Naive B cell (primary cell): Measurements from ENCODE around the gene NHSL1. TPM values are rescaled to one million over a fixed set of nuclear protein-coding genes. Genes with fewer than 3 reads are reported as not detected.

Source experiments
- ATAC-seq, 2 donors: fragments of 150-1000 bp; cut with Tn5 transposase; 2 replicates each; pipeline ENCODE4 v1.10.0; 2021; ENCODE audit warnings: low read depth in 2 of 2, mild to moderate bottlenecking in 2 of 2, moderate library complexity in 2 of 2
- DNase-seq: peaks from one replicate; pipeline ENCODE4 v3.0.0; 2022
- H3K27ac Mint-ChIP-seq, 6 donors: one replicate each; pipeline ENCODE4 v1.8.0; 2020 to 2022; ENCODE audit warnings: mild to moderate bottlenecking in 6 of 6, mixed read lengths in 6 of 6, moderate library complexity in 5 of 6, inconsistent platforms in 2 of 6
- H3K27me3 Mint-ChIP-seq, 3 donors: one replicate each; pipeline ENCODE4 v1.8.0; 2021 to 2022; ENCODE audit warnings: mixed read lengths in 3 of 3, mild to moderate bottlenecking in 1 of 3
- H3K36me3 Mint-ChIP-seq, 2 donors: one replicate each; pipeline ENCODE4 v1.8.0; 2020 to 2022; ENCODE audit warnings: mixed read lengths in 2 of 2, inconsistent platforms in 1 of 2, mild to moderate bottlenecking in 1 of 2
- H3K4me1 Mint-ChIP-seq, 3 donors: one replicate each; pipeline ENCODE4 v1.8.0; 2020 to 2022; ENCODE audit warnings: mixed read lengths in 3 of 3, inconsistent platforms in 1 of 3, mild to moderate bottlenecking in 1 of 3, moderate library complexity in 1 of 3
- H3K4me3 Mint-ChIP-seq, 8 donors: one replicate each; pipeline ENCODE4 v1.8.0; 2020 to 2022; ENCODE audit warnings: mild to moderate bottlenecking in 8 of 8, mixed read lengths in 8 of 8, moderate library complexity in 8 of 8, inconsistent platforms in 2 of 8
- H3K9me3 Mint-ChIP-seq, 7 donors: one replicate each; pipeline ENCODE4 v1.8.0; 2020 to 2022; ENCODE audit warnings: mixed read lengths in 7 of 7, mild to moderate bottlenecking in 5 of 7, inconsistent platforms in 2 of 7, moderate library complexity in 1 of 7
- polyA plus RNA-seq, 6 donors: library from polyadenylated mRNA; unstranded; fragments of 300-500 nt; fragmentation: Illumina TruSeq; gene quantifications; one replicate each; pipeline ENCODE4 v1.2.3, GENCODE V29; 2021; ENCODE audit warnings: low read depth in 6 of 6

Gene NHSL1
- polyA plus RNA-seq, 6 donors from 2014 or later, result 0.04 TPM; not detected in 5

- Mint-ChIP-seq H3K36me3 (peaks cover 33 to 37% of the 10 kb centered on the region in 2 donors), H3K27me3 (no peaks in the 10 kb centered on the region), H3K4me1 (no peaks in the 10 kb centered on the region), H3K27ac (no peak overlapping the region), H3K4me3 (no peak overlapping the region), H3K9me3 (peaks cover 0 to 4% (median 0%) of the 10 kb centered on the region in 7 donors)
- DNase-seq, result no peak
- ATAC-seq, result no peak
These were observed 79.5 kb downstream of the NHSL1 start for GRCh38 chr6:138419766-138420165.

GRCh38 chr6:138418118-138418742, 81.1 kb downstream of the NHSL1 start:
- Mint-ChIP-seq H3K4me3 (no peak overlapping the region), H3K27ac (peak overlapping the region in 1 of 6 donors; percentile 53), H3K9me3 (peaks cover 0 to 4% (median 0%) of the 10 kb centered on the region in 7 donors), H3K27me3 (no peaks in the 10 kb centered on the region), H3K36me3 (peaks cover 40 to 47% of the 10 kb centered on the region in 2 donors), H3K4me1 (no peaks in the 10 kb centered on the region)
- DNase-seq (no peak), ATAC-seq (no peak)

- Mint-ChIP-seq H3K36me3 (peaks cover 44 to 49% of the 10 kb centered on the region in 2 donors), H3K27me3 (no peaks in the 10 kb centered on the region)
- no peak for ATAC-seq
These were observed 81.7 kb downstream of the NHSL1 start for GRCh38 chr6:138417493-138418117.

GRCh38 chr6:138416206-138416605, 83.1 kb downstream of the NHSL1 start:
- H3K27me3 Mint-ChIP-seq, result no peaks in the 10 kb centered on the region
- H3K36me3 Mint-ChIP-seq, result peaks cover 48 to 57% of the 10 kb centered on the region in 2 donors
- DNase-seq (no peak), ATAC-seq (no peak)
- no peak overlapping the region for H3K27ac Mint-ChIP-seq
- no peak overlapping the region for H3K4me3 Mint-ChIP-seq
- no peaks in the 10 kb centered on the region for H3K4me1 Mint-ChIP-seq
- peaks cover 0 to 4% (median 0%) of the 10 kb centered on the region in 7 donors for H3K9me3 Mint-ChIP-seq

More at GRCh38 chr6:138417493-138418117, 81.7 kb downstream of the NHSL1 start:
- peaks cover 0 to 4% (median 0%) of the 10 kb centered on the region in 7 donors for H3K9me3 Mint-ChIP-seq
- DNase-seq, result no peak
- H3K27ac Mint-ChIP-seq, result peak overlapping the region in 1 of 6 donors; percentile 80
- H3K4me1 Mint-ChIP-seq, result no peaks in the 10 kb centered on the region
- no peak overlapping the region for H3K4me3 Mint-ChIP-seq

GRCh38 chr6:138415125-138415524, 84.2 kb downstream of the NHSL1 start:
- H3K9me3 Mint-ChIP-seq, result peaks cover 0 to 4% (median 0%) of the 10 kb centered on the region in 7 donors
- no peak overlapping the region for H3K27ac Mint-ChIP-seq
- ATAC-seq, result no peak
- H3K4me1 Mint-ChIP-seq, result no peaks in the 10 kb centered on the region
- peaks cover 49 to 62% of the 10 kb centered on the region in 2 donors for H3K36me3 Mint-ChIP-seq
- no peaks in the 10 kb centered on the region for H3K27me3 Mint-ChIP-seq
- H3K4me3 Mint-ChIP-seq, result no peak overlapping the region
- no peak for DNase-seq

- no peak overlapping the region for H3K4me3 Mint-ChIP-seq
- DNase-seq, result no peak
- ATAC-seq, result no peak
These were observed 88.1 kb downstream of the NHSL1 start for GRCh38 chr6:138410972-138411880.

GRCh38 chr6:138410048-138410735, 89.1 kb downstream of the NHSL1 start:
- no peaks in the 10 kb centered on the region for H3K9me3 Mint-ChIP-seq
- H3K4me3 Mint-ChIP-seq, result no peak overlapping the region
- no peaks in the 10 kb centered on the region for H3K27me3 Mint-ChIP-seq
- H3K27ac Mint-ChIP-seq, result peak overlapping the region in 1 of 6 donors; percentile 44
- DNase-seq (no peak), ATAC-seq (no peak)
- H3K4me1 Mint-ChIP-seq, result peaks cover 4 to 18% (median 9%) of the 10 kb centered on the region in 3 donors
- H3K36me3 Mint-ChIP-seq, result peaks cover 32 to 52% of the 10 kb centered on the region in 2 donors

More at GRCh38 chr6:138410972-138411880, 88.1 kb downstream of the NHSL1 start:
- Mint-ChIP-seq H3K36me3 (peaks cover 39 to 57% of the 10 kb centered on the region in 2 donors), H3K27ac (peak overlapping the region in 1 of 6 donors; percentile 16), H3K9me3 (no peaks in the 10 kb centered on the region), H3K27me3 (no peaks in the 10 kb centered on the region), H3K4me1 (peaks cover 0 to 12% (median 7%) of the 10 kb centered on the region in 3 donors)

- ATAC-seq (no peak), DNase-seq (no peak)
- peaks cover 16 to 27% (median 22%) of the 10 kb centered on the region in 3 donors for H3K4me1 Mint-ChIP-seq
- H3K9me3 Mint-ChIP-seq, result no peaks in the 10 kb centered on the region
- H3K27ac Mint-ChIP-seq, result peak overlapping the region in 2 of 6 donors; percentile 46 to 77
- H3K4me3 Mint-ChIP-seq, result peak overlapping the region in 3 of 8 donors; percentile 29 to 88 (median 64)
- no peaks in the 10 kb centered on the region for H3K27me3 Mint-ChIP-seq
- H3K36me3 Mint-ChIP-seq, result peaks cover 18 to 33% of the 10 kb centered on the region in 2 donors
These were observed 92.9 kb downstream of the NHSL1 start for GRCh38 chr6:138406443-138406842.

- DNase-seq, result no peak
- H3K4me3 Mint-ChIP-seq, result peak overlapping the region in 5 of 8 donors; percentile 16 to 96 (median 89)
- peaks cover 14 to 28% of the 10 kb centered on the region in 2 donors for H3K36me3 Mint-ChIP-seq
- H3K27me3 Mint-ChIP-seq, result no peaks in the 10 kb centered on the region
- no peak for ATAC-seq
- H3K27ac Mint-ChIP-seq, result peak overlapping the region in 4 of 6 donors; percentile 59 to 91 (median 80)
- no peaks in the 10 kb centered on the region for H3K9me3 Mint-ChIP-seq
- peaks cover 17 to 27% (median 27%) of the 10 kb centered on the region in 3 donors for H3K4me1 Mint-ChIP-seq
These were observed 93.4 kb downstream of the NHSL1 start for GRCh38 chr6:138405816-138406413.

- DNase-seq (peak; percentile 39), ATAC-seq (peak; percentile 21 to 22)
- H3K9me3 Mint-ChIP-seq, result no peaks in the 10 kb centered on the region
- no peaks in the 10 kb centered on the region for H3K27me3 Mint-ChIP-seq
- peak overlapping the region; percentile 49 to 91 (median 88) for H3K27ac Mint-ChIP-seq
- H3K36me3 Mint-ChIP-seq, result peaks cover 11 to 23% of the 10 kb centered on the region in 2 donors
- H3K4me1 Mint-ChIP-seq, result peaks cover 26 to 30% (median 28%) of the 10 kb centered on the region in 3 donors
- H3K4me3 Mint-ChIP-seq, result peak overlapping the region; percentile 83 to 96 (median 90)
These were observed 94.5 kb downstream of the NHSL1 start for GRCh38 chr6:138404666-138405337.

GRCh38 chr6:138403801-138404665, 95.3 kb downstream of the NHSL1 start, which contains the start of gene HEBP2:
Gene HEBP2 (plus strand): TSS chr6:138404223. CDS start chr6:138404496, 273 bp downstream.
- Mint-ChIP-seq H3K4me1 (peaks cover 24 to 26% (median 24%) of the 10 kb centered on the region in 3 donors), H3K36me3 (peaks cover 3 to 16% of the 10 kb centered on the region in 2 donors), H3K27ac (peak within 1 kb of the TSS; percentile 49 to 91 (median 88)), H3K27me3 (no peaks in the 10 kb centered on the region), H3K4me3 (peak within 1 kb of the TSS; percentile 83 to 96 (median 90)), H3K9me3 (no peaks in the 10 kb centered on the region)
- DNase-seq, result peak; percentile 89
- peak; percentile 89 to 90 for ATAC-seq
